ENCODE data around the gene TUBB4A.

GRCh38 chr19:6476896-6477431, 25.1 kb downstream of the TUBB4A start:
- TF ChIP-seq CTCF (IDR thresholded peaks at IDR 0.05; ENCODE audit: insufficient read depth, low read depth, low read length) = no peak
- TF ChIP-seq EZH2 (IDR thresholded peaks at IDR 0.05; ENCODE audit: insufficient read depth, low read length) = no peak
